Transverse colon (tissue), 4 donors: ENCODE results near the gene RUNDC3A.

ENCODE experiments used
- POLR2A ChIP-seq: fragments of 450-650 bp; IDR thresholded peaks from one replicate; pipeline ENCODE4 v1.6.1; 2016; ENCODE audit warnings: antibody characterized with exemption, mild to moderate bottlenecking, moderate library complexity
- POLR2AphosphoS5 ChIP-seq, 3 donors: sonication (generic); formaldehyde crosslinking; IDR thresholded peaks; one replicate each; pipeline ENCODE4 v1.6.1; 2016; ENCODE audit warnings: antibody characterized with exemption in 3 of 3
- TF ChIP-seq, protein P1 (sequence below), 5 experiments: fragments of 200-600 bp in 3 of 5; fragments of 450-650 bp in 2 of 5; sonication (generic) in 3 of 5; IDR thresholded peaks; 1 replicate in 2 of 5; 2 replicates in 3 of 5; pipeline ENCODE4 v1.5.1; 2016 to 2017; ENCODE audit warnings: antibody characterized with exemption in 5 of 5, inconsistent platforms in 3 of 5, mild to moderate bottlenecking in 2 of 5, moderate library complexity in 1 of 5

DNA sequence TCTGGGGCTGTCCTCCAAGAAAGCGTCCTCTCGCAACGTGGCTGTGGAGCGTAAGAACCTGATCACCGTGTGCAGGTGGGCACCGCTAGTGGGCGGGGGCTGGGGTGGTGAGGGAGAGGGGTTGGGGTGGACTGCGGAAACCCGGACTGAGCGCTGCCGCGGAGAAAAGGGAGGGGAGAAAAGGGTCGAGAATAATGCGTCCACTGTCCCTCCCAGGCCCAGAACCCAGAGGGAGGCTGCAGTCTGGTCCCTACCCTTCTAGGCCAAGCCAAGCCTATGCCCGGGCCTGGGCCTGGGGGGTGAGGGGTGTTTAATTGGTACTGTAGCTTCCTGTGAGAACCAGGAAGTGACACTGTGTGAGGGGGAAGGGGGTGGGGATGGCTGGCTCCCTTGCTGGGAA, 464 bp downstream of the RUNDC3A start:
- TF ChIP-seq, protein P1, sequence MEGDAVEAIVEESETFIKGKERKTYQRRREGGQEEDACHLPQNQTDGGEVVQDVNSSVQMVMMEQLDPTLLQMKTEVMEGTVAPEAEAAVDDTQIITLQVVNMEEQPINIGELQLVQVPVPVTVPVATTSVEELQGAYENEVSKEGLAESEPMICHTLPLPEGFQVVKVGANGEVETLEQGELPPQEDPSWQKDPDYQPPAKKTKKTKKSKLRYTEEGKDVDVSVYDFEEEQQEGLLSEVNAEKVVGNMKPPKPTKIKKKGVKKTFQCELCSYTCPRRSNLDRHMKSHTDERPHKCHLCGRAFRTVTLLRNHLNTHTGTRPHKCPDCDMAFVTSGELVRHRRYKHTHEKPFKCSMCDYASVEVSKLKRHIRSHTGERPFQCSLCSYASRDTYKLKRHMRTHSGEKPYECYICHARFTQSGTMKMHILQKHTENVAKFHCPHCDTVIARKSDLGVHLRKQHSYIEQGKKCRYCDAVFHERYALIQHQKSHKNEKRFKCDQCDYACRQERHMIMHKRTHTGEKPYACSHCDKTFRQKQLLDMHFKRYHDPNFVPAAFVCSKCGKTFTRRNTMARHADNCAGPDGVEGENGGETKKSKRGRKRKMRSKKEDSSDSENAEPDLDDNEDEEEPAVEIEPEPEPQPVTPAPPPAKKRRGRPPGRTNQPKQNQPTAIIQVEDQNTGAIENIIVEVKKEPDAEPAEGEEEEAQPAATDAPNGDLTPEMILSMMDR (IDR thresholded peaks at IDR 0.05) = no peak
- TF ChIP-seq POLR2A (no peak), POLR2AphosphoS5 (IDR thresholded peaks at IDR 0.05) (no peak)
